HG03064 (cell line): ENCODE data around the gene MRPL4.
A peak's percentile ranks its signal among the peaks of the same experiment; 100 is the strongest.

Source experiments
- ATAC-seq: cut with Tn5 transposase; IDR thresholded peaks from one replicate; pipeline ENCODE4 v1.9.1; 2021; ENCODE audit warnings: low read depth; ENCODE audit not compliant: unreplicated experiment

Gene MRPL4

DNA sequence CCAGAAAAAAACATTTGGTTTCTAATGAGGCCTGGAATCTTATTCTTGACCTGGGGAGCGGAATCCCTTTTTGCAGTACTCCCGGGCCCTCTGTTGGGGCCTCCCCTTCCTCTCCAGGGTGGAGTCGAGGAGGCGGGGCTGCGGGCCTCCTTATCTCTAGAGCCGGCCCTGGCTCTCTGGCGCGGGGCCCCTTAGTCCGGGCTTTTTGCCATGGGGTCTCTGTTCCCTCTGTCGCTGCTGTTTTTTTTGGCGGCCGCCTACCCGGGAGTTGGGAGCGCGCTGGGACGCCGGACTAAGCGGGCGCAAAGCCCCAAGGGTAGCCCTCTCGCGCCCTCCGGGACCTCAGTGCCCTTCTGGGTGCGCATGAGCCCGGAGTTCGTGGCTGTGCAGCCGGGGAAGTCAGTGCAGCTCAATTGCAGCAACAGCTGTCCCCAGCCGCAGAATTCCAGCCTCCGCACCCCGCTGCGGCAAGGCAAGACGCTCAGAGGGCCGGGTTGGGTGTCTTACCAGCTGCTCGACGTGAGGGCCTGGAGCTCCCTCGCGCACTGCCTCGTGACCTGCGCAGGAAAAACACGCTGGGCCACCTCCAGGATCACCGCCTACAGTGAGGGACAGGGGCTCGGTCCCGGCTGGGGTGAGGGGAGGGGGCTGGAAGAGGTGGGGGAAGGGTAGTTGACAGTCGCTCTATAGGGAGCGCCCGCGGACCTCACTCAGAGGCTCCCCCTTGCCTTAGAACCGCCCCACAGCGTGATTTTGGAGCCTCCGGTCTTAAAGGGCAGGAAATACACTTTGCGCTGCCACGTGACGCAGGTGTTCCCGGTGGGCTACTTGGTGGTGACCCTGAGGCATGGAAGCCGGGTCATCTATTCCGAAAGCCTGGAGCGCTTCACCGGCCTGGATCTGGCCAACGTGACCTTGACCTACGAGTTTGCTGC is 35.1 kb downstream of the MRPL4 start, which contains the start of gene ICAM4:
ICAM4 (plus strand) TSS at position 153 of the 935 bp plus-strand sequence; CDS start at position 211, 58 bp downstream.
- no peak for ATAC-seq

DNA sequence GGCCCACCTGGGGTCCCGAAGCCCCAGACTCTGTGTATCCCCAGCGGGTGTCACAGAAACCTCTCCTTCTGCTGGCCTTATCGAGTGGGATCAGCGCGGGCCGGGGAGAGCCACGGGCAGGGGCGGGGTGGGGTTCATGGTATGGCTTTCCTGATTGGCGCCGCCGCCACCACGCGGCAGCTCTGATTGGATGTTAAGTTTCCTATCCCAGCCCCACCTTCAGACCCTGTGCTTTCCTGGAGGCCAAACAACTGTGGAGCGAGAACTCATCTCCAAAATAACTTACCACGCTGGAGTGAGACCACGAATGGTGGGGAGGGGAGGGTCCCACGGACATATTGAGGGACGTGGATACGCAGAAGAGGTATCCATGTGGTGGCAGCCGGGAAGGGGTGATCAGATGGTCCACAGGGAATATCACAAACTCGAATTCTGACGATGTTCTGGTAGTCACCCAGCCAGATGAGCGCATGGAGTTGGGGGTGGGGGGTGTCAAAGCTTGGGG is 36.7 kb downstream of the MRPL4 start:
- ATAC-seq = no peak

DNA sequence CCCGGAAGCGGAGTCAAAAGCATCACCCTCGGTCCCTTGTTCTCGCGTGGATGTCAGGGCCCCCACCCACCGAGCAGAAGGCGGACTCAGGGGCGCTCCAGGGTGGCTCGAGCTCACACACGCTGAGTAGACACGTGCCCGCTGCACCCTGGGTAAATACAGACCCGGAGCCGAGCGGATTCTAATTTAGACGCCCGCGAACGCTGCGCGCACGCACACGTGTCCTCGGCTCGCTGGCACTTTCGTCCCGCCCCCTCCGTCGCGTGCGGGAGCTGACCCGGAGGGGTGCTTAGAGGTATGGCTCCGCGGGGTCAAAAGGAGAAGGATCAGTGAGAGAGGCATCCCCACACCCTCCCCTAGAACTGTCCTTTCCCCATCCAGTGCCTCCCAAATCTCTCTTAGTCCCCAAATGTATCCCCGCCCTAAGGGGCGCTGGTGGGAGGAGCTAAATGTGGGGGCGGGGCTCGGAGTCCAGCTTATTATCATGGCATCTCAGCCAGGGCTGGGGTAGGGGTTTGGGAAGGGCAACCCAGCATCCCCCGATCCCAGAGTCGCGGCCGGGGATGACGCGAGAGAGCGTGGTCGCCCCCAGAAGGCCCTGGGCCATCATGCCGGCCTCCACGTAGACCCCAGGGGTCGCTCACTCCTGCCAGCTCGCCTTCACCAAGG is 37.3 kb downstream of the MRPL4 start:
- ATAC-seq = no peak

DNA sequence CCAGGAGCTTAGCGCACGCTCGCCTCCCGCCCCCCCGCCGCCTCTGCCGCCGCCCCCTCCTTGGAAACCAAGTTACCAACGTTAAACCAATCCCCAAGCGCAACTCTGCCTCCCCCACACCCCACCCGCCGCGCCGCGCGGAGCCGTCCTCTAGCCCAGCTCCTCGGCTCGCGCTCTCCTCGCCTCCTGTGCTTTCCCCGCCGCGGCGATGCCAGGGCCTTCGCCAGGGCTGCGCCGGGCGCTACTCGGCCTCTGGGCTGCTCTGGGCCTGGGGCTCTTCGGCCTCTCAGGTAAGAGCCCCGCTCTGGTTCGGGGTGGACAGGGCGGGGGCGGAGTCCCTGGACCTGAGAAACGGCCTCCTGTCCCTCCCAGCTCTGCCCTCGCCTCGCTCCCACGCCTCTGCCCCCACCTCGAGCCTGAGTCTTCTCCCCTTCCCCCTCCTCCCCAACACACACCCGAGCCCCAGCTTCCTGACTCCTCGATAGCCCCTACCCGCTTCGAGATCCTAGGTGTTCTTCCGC is 37.9 kb downstream of the MRPL4 start, which contains the start of gene ICAM5:
ICAM5 (plus strand) TSS at position 117 of the 521 bp plus-strand sequence; CDS start at position 209, 92 bp downstream.
- ATAC-seq = no peak

DNA sequence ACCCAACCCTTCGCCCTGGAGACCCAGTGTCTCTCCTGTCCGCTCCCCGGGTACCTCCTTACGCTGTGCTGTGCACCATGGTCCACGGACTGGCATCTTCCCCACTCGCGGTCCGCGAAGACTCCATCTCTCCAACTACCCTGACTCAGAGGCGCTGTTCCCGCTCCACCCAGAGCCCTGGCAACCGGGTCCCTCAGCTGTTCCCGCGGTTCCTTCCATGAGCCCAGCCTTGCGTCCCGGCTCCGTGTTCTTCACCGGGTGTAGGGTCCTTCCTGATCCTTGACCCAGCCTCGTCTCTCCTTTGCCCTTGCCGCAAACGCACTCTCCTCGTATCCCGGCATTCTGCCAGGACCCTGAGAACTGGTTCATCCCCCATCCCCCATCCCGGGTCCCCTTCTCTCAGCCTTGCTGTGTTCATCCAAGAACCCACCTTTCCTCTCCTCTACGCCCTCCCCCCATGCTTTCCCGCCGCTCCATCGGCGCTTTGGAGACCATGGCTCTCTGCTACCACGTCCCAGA is 38.4 kb downstream of the MRPL4 start:
- no peak for ATAC-seq

DNA sequence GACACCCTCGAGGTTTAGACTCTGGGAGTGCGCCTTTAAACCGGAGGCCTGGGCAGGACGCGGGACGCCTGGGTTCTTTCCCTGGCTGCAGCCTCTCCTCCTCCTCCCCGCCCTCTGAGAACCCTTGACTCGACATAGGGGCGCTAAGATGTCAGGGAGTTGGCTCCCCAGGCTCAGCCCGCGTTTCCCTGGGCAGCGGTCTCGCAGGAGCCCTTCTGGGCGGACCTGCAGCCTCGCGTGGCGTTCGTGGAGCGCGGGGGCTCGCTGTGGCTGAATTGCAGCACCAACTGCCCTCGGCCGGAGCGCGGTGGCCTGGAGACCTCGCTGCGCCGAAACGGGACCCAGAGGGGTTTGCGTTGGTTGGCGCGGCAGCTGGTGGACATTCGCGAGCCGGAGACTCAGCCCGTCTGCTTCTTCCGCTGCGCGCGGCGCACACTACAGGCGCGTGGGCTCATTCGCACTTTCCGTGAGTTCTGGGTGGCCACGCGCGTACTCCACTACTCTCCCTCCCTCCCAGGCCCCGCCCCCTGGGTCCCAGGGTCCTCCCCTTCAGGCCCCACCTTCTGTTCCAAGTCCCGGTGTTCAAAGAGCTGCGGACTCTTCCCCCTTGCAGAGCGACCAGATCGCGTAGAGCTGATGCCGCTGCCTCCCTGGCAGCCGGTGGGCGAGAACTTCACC is 39.0 kb downstream of the MRPL4 start:
- ATAC-seq = no peak

DNA sequence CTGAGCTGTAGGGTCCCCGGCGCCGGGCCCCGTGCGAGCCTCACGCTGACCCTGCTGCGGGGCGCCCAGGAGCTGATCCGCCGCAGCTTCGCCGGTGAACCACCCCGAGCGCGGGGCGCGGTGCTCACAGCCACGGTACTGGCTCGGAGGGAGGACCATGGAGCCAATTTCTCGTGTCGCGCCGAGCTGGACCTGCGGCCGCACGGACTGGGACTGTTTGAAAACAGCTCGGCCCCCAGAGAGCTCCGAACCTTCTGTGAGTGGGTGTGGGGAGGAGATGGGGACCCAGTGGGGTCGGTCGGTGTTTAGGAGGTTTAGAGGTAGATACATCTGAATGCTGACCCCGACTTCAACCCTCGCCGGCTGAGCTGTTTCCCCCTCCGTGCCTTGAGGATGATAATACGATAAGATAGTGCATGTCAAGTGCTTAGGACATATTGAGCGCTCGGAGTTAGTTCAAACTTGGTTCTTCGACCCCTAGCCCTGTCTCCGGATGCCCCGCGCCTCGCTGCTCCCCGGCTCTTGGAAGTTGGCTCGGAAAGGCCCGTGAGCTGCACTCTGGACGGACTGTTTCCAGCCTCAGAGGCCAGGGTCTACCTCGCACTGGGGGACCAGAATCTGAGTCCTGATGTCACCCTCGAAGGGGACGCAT is 39.7 kb downstream of the MRPL4 start:
- ATAC-seq = no peak

DNA sequence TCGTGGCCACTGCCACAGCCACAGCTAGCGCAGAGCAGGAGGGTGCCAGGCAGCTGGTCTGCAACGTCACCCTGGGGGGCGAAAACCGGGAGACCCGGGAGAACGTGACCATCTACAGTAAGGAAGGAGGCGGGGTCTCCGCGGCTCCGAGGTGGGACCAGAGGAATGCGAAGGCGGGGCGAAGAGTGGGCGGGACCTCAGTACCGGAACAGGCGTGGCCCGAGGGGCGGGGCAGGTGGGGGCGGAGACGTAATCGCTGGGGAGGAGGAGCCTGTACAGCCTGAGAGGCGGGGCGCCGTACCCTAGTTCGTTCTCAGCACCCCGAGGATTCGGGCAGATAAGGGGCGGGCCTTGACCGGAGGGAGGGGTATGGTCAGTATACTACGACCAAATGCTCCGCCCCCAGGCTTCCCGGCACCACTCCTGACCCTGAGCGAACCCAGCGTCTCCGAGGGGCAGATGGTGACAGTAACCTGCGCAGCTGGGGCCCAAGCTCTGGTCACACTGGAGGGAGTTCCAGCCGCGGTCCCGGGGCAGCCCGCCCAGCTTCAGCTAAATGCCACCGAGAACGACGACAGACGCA is 40.3 kb downstream of the MRPL4 start:
- ATAC-seq = peak; percentile 42

DNA sequence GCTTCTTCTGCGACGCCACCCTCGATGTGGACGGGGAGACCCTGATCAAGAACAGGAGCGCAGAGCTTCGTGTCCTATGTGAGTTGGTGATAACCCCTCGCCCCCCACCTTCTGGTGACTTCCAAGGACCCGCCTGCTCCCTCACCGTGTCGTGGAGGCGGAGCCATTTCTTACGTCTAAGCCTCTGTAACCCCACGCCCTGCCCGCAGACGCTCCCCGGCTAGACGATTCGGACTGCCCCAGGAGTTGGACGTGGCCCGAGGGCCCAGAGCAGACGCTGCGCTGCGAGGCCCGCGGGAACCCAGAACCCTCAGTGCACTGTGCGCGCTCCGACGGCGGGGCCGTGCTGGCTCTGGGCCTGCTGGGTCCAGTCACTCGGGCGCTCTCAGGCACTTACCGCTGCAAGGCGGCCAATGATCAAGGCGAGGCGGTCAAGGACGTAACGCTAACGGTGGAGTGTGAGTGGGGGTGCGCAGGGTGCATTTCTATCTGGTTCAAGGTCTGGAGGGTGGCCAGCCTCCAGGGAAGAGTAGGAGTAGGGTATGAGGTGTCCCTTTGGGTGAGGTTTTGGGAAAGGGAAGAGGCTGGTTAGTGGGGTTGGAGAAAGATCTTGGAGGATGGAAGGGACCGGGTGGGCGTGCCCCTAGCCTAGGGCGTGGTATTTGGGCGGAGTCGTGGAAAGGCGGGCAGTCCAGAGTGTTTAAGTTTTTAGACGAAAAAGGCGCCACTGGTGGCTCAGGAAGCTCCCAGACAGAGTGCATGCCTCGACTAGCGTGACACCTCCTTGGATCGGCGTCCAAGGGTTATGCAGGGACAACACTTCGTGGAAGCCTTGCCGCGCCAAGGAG is 41.0 kb downstream of the MRPL4 start:
- no peak for ATAC-seq

DNA sequence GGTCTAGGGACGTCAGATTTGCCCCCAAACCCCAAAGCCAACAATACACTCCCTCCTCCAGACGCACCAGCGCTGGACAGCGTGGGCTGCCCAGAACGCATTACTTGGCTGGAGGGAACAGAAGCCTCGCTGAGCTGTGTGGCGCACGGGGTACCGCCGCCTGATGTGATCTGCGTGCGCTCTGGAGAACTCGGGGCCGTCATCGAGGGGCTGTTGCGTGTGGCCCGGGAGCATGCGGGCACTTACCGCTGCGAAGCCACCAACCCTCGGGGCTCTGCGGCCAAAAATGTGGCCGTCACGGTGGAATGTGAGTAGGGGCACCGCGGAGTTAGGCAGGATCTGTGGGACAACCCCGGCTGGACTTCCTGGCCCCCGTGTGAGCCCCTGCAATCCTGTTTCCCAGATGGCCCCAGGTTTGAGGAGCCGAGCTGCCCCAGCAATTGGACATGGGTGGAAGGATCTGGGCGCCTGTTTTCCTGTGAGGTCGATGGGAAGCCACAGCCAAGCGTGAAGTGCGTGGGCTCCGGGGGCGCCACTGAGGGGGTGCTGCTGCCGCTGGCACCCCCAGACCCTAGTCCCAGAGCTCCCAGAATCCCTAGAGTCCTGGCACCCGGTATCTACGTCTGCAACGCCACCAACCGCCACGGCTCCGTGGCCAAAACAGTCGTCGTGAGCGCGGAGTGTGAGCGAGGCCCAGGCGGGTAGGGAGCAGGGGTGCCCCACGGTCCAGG is 41.8 kb downstream of the MRPL4 start:
- ATAC-seq = no peak

DNA sequence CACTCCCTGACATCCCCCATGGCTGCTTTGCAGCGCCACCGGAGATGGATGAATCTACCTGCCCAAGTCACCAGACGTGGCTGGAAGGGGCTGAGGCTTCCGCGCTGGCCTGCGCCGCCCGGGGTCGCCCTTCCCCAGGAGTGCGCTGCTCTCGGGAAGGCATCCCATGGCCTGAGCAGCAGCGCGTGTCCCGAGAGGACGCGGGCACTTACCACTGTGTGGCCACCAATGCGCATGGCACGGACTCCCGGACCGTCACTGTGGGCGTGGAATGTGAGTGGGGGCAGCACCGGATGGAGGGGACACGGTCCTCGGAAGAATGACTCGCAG is 42.3 kb downstream of the MRPL4 start:
- no peak for ATAC-seq

DNA sequence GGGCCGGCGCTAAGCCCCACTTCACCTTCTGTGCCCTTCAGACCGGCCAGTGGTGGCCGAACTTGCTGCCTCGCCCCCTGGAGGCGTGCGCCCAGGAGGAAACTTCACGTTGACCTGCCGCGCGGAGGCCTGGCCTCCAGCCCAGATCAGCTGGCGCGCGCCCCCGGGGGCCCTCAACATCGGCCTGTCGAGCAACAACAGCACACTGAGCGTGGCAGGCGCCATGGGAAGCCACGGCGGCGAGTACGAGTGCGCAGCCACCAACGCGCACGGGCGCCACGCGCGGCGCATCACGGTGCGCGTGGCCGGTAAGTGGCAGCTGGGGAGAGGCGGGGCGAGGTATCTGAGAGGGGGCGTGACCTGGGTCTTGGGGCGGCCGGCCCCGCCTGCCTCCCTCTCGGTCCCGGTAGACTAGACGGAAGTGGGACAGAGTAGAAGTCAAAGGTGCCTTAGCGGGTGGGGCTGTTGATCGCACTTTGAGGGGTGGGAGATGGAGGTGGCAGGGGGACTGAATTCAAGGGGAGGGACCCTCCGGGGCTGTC is 43.4 kb downstream of the MRPL4 start:
- ATAC-seq = no peak

DNA sequence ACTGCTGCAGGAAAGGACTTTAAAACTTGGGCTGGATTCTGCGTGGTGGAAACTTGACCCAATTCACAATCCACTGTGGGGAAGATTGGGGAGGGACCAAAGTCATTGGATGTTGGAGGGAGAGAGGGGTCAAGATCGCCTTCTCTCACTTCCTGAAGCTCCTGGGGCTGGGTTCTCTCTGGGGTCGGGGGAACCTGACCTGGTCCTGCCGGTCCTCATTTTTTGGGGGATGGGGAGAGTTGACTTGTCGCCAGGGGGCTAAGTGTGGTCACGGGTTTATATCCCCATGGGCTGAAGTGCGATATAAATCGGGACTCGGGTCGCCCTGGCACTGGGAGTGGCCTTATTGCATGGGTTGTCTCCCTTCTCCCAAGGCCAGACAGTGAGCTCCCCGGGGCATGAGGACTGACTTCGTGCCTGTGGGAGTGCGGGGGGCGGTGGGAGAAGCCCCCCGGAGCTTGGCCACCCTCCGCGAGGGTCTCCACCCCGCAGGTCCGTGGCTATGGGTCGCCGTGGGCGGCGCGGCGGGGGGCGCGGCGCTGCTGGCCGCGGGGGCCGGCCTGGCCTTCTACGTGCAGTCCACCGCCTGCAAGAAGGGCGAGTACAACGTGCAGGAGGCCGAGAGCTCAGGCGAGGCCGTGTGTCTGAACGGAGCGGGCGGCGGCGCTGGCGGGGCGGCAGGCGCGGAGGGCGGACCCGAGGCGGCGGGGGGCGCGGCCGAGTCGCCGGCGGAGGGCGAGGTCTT is 44.0 kb downstream of the MRPL4 start:
- ATAC-seq = no peak

DNA sequence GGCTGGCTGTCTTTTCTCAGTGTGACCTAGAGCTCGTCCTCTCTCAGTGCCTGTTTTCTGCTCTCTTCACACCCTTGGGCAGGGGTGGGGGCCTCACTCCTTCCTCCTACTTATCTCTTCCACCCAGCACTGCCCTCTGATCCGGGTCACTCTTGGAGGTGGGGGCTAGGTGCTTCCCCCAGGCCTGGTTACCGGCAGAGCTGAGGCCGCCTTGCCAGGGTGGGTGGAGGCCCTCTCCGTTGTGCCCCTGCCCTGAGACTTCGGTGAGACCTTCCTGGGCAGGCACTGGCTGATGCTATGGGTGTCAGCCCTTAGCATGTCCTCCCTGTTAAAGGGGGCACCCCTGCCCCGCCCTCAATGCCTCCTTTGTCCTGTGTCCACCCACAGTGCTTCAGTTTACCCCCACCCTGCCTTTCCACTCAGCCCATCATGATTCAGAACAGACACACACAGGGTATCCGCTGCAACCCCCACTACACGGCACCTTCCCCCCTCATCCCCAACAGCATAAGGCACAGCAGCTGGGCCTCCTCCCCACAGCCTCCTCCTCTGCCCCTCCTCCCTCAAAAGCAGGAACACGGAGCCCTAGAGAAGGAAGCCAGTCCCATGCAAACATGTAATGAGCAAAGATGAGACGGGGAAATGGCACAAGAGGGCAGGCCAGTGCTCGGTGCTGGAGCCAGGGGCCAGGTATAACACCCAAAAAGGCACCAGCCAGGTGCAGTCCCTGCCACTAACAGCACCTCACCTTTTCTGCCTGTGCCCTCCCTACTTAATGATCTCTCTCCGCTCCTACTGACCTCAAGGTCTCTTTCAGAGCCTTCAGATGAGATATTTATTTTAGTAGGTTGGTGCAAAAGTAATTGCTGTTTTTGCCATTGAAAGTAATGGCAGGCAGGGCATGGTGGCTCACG is 47.8 kb downstream of the MRPL4 start:
- ATAC-seq = no peak

DNA sequence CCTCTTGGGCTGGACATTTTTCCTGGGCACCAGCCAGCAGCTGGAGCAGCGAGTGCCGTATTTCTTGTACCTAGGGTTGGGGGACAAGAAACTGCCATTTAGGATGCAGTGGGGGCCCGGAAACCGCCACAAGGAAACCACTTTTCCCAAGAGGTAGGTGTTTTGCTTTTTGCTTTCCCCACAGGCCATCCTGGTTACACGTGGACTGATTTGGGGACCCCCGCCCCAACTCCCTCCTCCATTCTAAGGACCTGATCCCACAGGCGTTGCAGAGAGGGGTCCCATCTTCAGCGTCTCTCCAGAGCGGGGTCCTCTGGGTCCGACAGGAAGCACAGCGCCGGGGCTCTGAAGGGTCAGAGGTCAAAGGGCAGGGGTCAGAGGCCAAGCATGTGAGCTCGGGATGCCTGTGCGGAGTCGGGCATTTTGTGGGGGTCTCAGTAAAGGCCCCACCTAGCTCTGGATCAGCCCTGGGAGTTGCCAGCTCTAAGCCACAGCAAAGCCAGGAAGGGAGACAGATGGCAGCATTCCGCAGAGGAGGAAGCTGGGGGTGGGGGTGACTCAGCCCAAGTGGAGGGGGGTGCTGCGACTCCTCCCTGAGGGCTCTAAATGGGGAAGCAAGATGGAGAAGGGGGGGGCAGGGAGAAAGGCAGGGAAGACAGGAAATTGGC is 53.3 kb downstream of the MRPL4 start:
- ATAC-seq = no peak

DNA sequence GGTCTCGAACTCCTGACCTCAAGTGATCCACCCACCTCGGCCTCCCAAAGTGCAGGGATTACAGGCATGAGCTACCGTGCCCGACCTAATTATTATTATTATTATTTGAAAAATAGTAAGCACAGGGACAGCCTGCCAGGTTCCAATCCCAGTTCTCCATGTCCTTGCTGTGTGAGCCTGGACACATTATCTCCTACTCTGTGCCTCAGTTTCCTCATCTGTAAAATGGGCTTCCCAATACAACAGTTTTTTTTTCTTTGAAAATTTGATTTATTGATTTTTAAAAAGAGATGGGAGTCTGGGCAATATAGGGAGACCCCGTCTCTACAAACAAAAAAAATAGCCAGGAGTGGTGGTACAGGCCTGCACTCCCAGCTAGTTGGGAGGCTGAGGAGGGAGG is 54.3 kb downstream of the MRPL4 start:
- no peak for ATAC-seq
